HG03442 (cell line): ENCODE measurements around the gene FIGNL1.
A peak's percentile ranks its signal among the peaks of the same experiment; 100 is the strongest.

Experiments
- ATAC-seq: cut with Tn5 transposase; IDR thresholded peaks from one replicate; pipeline ENCODE4 v1.9.1; 2021; ENCODE audit warnings: mild to moderate bottlenecking, moderate library complexity; ENCODE audit not compliant: unreplicated experiment

The FIGNL1 gene, protein sequence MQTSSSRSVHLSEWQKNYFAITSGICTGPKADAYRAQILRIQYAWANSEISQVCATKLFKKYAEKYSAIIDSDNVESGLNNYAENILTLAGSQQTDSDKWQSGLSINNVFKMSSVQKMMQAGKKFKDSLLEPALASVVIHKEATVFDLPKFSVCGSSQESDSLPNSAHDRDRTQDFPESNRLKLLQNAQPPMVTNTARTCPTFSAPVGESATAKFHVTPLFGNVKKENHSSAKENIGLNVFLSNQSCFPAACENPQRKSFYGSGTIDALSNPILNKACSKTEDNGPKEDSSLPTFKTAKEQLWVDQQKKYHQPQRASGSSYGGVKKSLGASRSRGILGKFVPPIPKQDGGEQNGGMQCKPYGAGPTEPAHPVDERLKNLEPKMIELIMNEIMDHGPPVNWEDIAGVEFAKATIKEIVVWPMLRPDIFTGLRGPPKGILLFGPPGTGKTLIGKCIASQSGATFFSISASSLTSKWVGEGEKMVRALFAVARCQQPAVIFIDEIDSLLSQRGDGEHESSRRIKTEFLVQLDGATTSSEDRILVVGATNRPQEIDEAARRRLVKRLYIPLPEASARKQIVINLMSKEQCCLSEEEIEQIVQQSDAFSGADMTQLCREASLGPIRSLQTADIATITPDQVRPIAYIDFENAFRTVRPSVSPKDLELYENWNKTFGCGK

GRCh38 chr7:50449881-50450589 is at the start of gene FIGNL1:
TSS of gene FIGNL1 (minus strand) at chr7:50450350. CDS start at chr7:50447287, 3,063 bp downstream.
- peak; percentile 79 for ATAC-seq

GRCh38 chr7:50499092-50499491 is 48.9 kb upstream of the FIGNL1 start:
- ATAC-seq = no peak

DNA sequence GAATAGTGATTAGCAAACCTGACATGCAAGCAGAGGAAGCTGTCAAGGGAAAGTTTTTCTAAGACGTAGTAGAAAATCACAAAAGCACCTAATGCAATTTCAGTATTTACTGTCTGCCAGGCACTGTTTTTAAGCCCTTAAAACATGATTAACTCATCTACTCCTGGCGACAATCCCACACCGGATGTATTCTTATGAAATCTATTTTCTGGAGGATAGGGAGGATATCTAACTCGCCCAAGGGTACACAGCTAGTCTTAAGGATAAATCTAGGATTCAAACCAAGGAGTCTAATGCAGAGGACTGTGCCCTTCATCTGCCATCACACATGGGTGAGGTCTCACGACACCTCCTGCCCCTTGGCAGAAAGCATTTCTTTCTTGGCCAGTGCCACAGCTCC is 47.8 kb upstream of the FIGNL1 start:
- ATAC-seq = no peak

GRCh38 chr7:50497068-50497642 is 47.0 kb upstream of the FIGNL1 start:
- no peak for ATAC-seq

DNA sequence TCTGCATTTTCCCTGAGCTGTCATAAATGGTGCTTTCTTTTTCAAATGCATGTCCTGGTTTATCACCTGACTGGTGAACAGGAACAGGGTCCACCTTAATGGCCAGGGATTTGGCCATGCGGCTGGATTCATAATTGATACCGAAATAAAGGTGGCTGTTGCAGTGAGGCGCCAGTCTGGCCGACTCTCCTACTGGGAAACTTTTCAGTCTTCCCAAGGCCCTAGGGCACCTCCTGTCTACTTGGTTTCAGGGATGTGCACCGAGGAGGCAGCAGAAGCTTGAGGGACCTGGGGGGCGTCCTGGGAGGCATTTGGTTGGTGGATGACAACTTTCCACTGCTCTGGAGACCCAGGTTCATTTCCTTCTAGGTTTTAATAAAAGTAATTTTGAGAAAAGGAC is 46.4 kb upstream of the FIGNL1 start:
- no peak for ATAC-seq

GRCh38 chr7:50495746-50496145 is 45.6 kb upstream of the FIGNL1 start:
- no peak for ATAC-seq

DNA sequence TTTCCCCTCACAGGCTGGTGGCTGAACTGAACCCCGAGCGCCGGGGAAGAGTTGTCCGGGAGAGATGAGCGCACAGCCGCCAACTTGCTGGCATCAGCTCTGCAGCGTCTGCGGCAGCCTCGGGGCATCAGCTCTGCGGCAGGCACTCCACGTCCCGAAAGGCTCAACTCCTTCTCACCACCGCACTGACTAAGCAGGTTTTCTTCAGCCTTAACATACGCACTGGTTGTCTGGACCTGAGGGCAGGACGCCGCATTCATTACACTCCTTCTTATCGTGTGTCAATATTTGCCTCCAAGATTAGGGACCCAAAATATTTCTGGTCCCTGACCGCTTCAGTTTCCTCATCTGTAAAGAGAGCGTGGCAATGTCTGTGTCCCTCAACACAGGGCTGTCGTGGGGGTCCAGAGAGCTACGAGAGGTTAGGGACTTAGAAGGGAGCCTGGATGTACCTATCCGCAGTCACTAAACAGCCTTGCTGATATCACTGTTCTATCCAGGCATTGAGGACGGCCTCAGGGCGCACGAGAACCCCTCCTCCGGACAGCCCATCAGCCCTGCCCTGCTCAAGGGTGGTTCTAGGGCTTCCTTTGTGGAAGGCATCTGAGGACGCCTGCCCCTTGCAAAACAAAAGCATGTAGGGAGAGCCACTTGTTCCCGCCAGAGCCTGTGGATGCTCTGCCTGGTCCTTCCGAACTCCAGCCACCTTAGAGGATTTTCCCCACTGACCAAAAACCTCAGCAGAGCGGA is 42.8 kb upstream of the FIGNL1 start:
- no peak for ATAC-seq

DNA sequence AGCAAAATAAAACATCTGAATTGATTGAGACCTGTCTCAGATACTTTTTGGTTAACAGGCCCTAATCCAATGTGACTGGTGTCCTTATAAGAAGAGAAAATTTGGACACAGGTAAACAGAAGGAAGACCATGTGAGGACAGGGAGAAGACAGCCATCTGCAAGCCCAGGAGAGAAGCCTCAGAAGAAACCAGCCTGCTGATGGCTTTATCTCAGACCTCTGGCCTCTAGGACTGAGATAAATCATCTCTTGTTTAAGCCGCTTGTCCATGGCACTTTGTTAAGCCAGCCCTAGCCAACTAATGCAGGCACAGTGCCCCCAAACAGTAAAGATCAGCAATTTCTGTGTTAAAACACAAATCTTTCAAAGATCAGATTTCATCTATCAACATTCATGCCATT is 41.8 kb upstream of the FIGNL1 start:
- no peak for ATAC-seq

DNA sequence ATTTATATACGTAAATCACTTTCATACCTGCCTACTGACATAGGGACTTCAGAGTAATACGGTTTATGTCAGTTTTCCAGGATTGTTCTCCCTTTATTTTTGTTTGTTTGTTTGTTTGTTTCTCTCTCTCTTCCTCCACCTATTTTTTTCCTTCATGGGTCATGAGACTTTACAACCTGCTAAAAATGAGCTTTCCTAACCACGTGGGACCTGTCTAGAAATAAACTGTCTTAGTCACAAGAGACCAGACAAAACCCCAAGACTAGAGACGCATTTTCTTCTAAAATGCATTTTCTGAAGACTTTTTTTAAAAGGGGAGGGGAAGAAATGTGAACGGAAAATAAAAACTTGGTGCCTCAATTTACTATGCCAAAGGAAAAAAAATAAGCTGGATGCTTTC is 41.1 kb upstream of the FIGNL1 start:
- ATAC-seq = no peak

DNA sequence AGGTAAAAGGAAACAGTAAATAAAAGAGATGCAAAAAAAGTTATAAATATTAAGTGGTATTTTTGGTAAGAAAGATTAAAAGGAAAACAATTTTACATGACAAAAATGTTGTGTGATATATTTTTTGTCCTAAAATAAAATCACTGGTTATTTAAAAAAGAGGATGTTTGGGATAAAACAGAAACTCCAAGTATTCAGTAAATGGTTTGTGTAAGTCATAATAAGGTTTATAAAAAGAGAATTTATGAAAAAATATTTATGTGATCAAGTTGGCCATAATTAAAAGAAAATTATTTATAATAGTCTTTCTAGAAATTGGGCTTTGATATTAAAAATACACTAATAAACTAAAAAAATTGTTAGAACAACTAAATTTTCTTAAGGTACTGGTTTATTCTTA is 38.2 kb upstream of the FIGNL1 start:
- no peak for ATAC-seq

DNA sequence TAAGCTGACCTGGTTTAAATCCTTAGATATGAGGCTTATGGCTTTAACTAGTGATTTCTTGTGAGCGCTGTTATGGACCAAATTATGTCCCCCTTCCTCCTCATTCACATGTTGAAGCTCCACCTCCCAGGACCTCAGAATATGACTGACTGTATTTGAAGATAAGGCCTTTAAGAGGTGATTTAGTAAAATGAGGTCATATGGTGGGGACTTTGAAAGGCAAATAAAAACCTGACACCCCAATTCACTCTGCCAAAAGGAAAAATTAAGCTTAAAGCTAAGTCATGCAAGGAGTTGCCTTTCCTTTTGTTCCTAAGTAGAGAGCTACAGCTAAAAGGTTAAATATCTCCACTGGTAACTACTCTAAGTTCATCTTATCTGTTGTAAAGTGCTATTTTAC is 36.4 kb upstream of the FIGNL1 start:
- ATAC-seq = no peak

DNA sequence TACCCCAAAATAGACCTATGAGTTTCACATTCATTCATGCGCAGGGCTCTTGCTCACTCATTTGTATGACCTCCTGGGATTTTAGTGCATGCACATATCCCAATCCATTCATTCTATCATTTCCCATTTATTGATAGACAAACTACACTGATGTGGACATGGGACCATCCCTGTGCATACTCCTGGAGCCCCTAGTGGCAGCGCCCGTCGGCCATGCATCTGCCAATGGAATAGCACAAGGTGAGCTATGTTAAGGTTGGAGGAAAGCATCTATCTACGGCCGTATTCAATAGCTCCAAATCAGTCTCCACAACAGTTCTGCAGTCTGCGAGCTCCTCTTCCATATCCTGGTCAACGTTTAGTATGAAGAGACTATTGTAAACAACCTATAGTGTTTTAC is 31.7 kb upstream of the FIGNL1 start:
- ATAC-seq = no peak

DNA sequence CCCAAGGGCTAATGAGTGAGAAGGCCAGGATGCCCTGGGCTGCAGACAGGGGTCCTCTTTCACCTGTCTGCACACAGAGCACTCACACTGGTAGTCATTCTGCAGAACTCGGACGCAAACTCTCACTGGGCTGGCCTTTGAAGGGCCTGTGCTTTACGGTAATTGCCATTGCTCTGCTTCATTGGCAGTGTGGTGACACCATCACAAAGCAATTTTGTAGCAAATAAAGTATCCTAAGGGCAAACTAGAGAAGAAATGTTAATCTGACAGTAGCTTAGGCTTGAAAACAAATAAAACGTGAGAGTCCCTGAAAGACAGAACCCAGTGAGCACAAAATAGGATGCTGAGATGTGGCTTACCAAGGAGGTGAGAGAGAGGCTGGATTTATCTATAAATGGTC is 30.6 kb upstream of the FIGNL1 start:
- ATAC-seq = no peak

- no peak for ATAC-seq
These were observed 29.8 kb upstream of the FIGNL1 start for GRCh38 chr7:50479743-50480517.

GRCh38 chr7:50477640-50478039 is 27.5 kb upstream of the FIGNL1 start:
- ATAC-seq = no peak

GRCh38 chr7:50476953-50477625 is 26.9 kb upstream of the FIGNL1 start:
- ATAC-seq = no peak

DNA sequence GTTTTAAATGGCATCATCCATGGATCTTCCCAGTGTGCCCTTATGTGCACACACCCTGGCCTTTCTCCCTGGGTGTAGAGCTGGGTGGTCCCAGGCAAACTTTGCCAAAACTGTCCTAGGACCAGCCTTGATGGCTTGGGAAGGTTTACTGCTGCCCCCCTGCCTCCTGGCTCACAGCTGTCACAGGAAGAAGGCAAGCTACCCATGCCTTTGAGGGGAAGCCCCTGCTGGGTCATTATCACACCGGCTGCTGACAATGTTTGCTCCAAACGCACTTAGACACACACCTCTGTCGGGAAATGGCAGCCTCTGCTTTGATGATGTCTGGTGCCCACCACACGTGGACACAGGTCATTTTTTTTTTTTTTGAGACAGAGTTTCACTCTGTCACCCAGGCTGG is 25.2 kb upstream of the FIGNL1 start:
- ATAC-seq = peak; percentile 57

- no peak for ATAC-seq
These were observed 24.4 kb upstream of the FIGNL1 start for GRCh38 chr7:50474382-50475160.

DNA sequence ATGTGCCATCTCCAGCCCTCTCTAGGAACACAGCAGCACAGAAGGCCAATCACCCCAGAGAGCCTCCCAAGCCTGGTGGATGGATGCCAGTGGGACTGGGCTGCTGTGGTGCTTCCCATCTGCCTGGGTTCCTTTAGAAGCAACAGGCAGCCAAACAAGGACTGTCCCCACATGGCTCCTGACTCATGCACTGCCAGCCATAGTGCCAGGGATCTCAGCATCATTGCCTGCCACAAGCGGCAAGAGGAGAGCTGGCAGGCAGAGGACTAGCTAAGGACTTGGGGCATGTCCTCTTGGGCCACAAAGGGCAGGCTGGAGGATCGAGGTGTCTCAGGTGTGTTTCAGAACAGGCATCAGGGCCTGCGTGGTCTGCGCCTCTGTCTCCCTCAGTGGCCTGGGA is 23.4 kb upstream of the FIGNL1 start:
- ATAC-seq = no peak
